AG09309 (cell line): ENCODE results near the gene MKRN2OS.

Experiments
- DNase-seq: peaks from one replicate; pipeline ENCODE4 v3.0.0-alpha.2; 2010; ENCODE audit warnings: low read depth
- H3K4me3 ChIP-seq: 2 replicates; pipeline ENCODE4 v1.5.1; 2011; ENCODE audit warnings: mild to moderate bottlenecking, low read depth, low read length, moderate library complexity; ENCODE audit not compliant: control insufficient read depth
- TF ChIP-seq, protein P1 (sequence below): IDR thresholded peaks from 2 replicates; pipeline ENCODE4 v1.5.1; 2011; ENCODE audit warnings: mild to moderate bottlenecking, low read depth, low read length, inconsistent platforms; ENCODE audit not compliant: insufficient read depth, control insufficient read depth; ENCODE audit errors: missing control alignments

Gene MKRN2OS

DNA sequence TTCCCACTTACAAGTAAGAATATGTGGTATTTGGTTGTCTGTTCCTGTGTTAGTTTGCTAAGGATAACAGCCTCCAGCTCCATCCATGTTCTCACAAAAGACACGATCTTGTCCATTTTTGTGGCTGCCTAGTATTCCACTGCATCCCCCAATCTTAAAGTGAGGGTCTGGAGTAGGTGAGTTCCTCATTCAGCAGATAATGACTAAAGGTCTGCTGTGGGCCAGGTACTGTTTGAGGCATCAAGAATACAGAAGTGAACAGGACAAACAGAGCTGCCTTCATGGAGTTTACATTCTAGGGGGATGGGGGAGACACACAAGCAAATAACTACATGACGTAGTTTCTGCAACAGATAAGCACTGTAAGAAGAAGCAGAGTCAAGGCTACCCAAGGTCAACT, 24.3 kb downstream of the MKRN2OS start:
- no peak for DNase-seq
- no peak overlapping the region for H3K4me3 ChIP-seq
- TF ChIP-seq, protein P1, sequence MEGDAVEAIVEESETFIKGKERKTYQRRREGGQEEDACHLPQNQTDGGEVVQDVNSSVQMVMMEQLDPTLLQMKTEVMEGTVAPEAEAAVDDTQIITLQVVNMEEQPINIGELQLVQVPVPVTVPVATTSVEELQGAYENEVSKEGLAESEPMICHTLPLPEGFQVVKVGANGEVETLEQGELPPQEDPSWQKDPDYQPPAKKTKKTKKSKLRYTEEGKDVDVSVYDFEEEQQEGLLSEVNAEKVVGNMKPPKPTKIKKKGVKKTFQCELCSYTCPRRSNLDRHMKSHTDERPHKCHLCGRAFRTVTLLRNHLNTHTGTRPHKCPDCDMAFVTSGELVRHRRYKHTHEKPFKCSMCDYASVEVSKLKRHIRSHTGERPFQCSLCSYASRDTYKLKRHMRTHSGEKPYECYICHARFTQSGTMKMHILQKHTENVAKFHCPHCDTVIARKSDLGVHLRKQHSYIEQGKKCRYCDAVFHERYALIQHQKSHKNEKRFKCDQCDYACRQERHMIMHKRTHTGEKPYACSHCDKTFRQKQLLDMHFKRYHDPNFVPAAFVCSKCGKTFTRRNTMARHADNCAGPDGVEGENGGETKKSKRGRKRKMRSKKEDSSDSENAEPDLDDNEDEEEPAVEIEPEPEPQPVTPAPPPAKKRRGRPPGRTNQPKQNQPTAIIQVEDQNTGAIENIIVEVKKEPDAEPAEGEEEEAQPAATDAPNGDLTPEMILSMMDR = no peak

DNA sequence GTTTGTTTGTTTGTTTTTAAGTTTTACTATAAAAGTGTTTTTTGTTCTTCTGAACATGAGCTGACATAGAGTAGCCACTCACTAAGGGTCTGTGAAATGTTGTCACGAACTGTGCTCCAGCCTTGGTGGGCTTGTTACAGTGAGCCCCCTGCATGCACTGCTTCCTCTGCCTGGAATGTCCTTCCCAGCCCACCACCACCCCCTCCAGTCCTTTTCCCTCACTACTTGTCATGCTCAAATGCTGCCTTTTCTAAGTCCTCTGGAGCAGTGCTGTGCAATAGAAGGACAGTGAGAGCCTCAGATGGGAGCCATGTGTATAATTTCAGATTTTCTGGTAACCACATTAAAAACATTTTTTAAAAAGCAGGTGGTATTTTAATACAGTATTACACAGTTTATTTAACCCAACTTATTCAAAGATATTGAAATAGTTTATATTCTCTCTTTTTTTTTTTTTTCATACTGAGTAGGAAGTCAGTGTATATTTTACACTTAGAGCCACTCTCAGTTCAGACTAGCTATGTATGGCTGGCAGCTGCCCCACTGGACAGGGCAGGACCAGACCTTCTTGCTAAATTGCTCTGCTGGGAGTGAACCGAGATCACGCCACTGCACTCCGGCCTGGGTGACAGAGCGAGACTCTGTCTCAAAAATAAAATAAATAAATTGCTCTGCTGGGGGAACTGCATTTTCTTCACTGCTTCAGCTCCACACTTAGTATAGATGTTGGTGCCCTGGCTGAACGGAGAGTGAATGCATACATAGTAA, 26.9 kb downstream of the MKRN2OS start:
- no peak for DNase-seq
- H3K4me3 ChIP-seq = no peak overlapping the region
- TF ChIP-seq, protein P1 = no peak

DNA sequence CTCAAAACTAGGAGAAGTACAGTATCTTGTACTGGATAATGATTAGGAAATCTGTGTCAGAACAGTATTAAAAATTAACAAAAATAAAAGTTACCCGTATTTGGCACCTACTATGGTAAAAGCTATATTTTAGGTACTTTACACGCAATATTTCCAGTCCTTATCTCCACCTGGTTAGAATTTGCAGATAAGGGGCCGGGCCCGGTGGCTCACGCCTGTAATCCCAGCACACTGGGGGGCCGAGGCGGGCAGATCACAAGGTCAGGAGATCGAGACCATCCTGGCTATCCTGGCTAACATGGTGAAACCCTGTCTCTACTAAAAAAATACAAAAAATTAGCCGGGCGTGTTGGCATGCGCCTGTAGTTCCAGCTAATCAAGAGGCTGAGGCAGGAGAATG, 28.4 kb downstream of the MKRN2OS start:
- no peak overlapping the region for H3K4me3 ChIP-seq
- TF ChIP-seq, protein P1 = no peak
- DNase-seq = no peak

DNA sequence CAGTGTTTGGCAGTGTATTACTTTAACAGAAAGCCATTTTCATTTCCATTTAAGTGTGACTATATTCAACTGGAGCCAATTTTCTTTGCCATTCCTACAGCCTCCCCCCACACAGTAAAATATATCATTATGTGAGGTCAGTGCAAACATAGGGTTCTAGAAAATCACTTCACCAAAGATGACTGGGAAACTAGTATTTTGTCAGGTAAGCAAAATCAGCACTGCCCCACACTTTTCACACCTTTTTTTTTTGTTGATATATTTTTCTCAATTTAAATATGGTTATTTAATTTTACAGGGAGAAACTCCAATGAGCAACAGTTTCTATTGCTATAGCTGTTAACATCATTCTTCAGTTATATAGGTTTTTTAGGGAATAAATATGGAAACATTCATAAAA, 29.7 kb downstream of the MKRN2OS start:
- TF ChIP-seq, protein P1 = no peak
- no peak overlapping the region for H3K4me3 ChIP-seq
- no peak for DNase-seq

DNA sequence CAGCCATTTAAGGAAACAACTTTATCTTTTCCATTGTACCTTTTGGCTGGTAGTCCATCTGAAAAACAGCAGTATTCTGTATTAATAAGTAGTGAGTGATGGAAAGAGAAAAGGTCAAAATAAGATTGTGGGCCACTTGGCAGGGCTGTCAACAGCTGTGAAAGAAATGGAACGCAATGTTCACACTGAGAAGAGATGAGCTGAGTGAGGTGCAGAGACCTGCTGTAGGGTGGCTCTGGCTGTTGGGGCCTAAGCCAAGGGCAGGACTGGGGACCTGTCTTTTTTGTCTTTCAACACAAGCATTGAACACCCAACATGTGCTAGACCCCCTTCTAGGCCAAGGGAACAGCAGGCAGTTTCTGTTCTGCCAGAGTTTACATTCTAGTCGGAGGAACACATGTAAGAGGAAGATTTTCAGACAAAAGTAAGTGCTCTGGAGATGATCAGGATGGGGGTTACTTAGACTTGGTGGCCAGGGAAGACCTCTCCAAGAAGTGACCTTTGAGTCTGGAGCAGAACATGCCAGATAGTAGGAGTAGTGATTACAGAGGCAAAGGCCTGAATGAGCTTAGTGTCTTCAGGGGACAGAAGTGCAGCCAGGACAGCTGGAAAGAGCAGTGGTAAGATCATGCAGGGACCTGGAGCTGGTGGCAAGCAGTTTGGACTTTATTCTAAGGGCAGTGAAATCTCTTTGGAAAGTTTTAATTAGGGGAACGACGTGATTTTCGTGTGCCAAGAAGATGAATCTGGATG, 31.4 kb downstream of the MKRN2OS start:
- TF ChIP-seq, protein P1 = no peak
- H3K4me3 ChIP-seq = no peak overlapping the region
- DNase-seq = no peak

DNA sequence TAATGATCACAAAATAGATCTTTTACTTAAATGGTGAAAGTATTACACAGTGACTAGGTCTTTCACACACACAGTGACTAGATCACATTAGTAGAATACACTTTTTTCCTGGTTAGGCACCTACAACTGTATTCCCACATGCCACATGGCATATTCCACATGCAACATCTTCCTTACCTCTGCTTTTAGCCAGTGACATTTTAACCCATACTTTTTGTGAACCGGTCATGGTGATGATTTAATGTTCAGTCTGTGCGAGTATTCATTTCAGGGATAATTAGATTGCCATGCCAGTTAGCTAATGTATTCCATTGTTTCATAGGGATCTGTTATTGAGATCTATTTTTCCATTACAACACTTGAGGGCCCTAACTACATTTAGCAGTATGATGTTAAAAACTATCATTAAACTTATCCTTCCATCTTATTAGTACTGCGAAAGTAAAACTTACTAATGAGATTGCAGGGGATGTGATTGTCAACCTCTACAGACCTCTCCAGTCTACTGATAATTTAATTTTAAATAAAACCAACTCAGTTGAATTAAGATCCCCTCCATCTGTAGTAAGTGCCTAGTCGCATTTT, 32.7 kb downstream of the MKRN2OS start:
- TF ChIP-seq, protein P1 = no peak
- H3K4me3 ChIP-seq = no peak overlapping the region
- no peak for DNase-seq
